GM18870 (cell line): ENCODE results near the gene SFXN1.

Source experiments
- ATAC-seq: cut with Tn5 transposase; IDR thresholded peaks from one replicate; pipeline ENCODE4 v1.9.1; 2021; ENCODE audit warnings: moderate library complexity; ENCODE audit not compliant: unreplicated experiment

SFXN1 gene

DNA sequence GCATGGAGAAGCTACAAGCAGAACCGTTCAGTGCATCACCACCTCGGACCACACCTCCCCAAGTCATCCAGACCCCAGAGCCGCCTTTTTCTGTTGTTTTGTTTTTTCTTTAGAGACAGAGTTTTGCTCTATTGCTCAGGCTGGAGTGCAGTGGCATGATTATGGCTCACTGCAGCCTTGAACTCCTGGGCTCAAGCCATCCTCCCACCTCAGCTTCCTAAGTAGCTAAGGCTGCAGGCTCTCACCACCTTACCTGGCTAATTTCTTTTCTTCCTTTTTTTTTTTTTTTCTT is 13.5 kb upstream of the SFXN1 start:
- no peak for ATAC-seq

- ATAC-seq, result no peak
Measured at GRCh38 chr5:175465282-175465681, 13.1 kb upstream of the SFXN1 start.

- no peak for ATAC-seq
Measured at GRCh38 chr5:175466700-175467318, 11.6 kb upstream of the SFXN1 start.

DNA sequence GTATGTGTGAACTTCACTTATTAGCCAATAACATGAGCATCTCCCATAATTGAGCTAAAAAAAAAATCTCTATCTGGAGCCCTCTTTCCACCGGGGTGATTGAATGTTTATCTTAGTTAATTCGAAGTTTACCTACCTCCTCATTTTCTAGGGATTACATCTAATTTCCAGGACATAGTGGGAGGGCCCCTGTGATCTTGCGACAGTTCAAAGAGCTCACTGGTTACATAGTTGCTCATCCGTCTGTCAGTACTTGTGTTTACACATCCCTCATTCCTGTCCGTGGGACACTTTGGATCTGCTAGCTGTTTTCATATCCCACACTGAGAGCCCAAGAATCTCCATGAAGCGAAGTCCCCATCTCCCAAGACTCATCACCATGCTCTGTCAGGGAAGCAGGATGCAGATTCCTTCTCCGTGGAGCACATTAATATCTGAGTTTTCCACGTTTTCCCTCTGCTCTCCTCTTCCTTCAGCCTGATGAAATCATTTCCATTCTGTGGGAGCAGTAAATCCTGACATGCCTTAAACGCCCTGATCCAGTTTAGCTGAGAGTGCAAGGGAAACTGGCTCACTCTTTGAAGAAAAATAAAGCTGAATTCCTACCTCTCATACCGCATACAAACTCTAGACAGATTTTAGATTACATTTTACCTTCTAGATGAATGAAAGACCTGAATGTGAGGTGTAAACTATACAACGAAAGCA is 10.2 kb upstream of the SFXN1 start:
- no peak for ATAC-seq

DNA sequence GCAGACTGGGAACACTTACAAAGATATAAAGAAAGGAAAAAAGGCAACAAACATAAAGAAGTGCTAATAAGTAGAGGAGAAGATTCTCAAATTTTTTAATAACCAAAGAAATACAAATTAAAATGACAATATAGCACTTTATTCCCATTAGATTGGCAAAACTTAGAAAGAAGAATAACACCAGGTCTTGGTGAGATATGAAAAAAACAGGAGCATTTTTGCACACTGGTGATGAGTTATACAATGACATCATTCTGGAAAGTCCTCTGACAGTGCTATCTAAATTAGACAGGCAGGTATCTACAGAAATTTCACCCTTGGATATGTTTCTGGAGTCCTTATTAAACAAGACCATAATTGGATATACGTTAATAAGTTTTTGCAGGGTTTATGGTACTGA is 9.5 kb upstream of the SFXN1 start:
- ATAC-seq, result no peak

- ATAC-seq, result no peak
Measured at GRCh38 chr5:175469916-175470315, 8.4 kb upstream of the SFXN1 start.

- ATAC-seq, result no peak
Measured at GRCh38 chr5:175470781-175471180, 7.6 kb upstream of the SFXN1 start.

- no peak for ATAC-seq
Measured at GRCh38 chr5:175471196-175471595, 7.2 kb upstream of the SFXN1 start.

DNA sequence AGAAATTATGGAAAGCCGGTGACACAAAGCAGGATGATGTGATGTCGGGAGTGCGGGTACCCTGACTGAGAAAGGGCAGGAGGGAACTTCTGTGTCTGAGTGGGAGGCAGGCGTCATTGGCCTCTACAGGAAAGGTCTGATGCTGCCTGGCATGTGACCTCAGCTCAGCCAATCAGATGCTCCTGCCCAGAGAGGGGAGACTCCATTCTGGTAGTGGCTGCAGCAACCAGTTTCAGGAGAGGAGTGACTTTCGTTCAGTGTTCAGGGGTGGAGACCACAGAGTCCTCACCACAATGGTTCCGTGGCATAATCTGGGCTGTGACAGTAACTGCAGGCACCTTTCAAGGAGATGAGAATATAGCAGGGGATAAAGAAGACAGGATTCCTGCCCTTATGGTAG is 6.7 kb upstream of the SFXN1 start:
- no peak for ATAC-seq

GRCh38 chr5:175472378-175472777 is 6.0 kb upstream of the SFXN1 start:
- ATAC-seq, result no peak

DNA sequence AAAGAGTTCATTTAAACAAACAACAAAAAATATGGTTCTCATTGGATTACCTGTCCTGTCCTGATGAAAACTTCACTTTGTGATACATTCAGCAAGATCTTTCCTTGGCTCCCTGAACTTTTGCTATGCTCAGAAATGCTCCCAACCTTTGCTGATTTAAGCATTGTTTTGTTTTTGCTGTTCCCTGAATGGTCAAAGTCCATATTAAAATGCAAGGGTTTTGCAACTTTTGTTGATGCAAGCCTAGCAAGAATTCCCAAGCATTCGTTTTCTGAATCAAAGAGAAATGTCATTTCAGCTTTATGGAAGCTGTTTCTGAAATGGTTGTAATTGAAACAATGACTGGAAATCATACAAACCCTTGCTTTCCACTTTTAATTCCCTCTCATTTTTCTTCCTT is 3.1 kb upstream of the SFXN1 start:
- no peak for ATAC-seq

DNA sequence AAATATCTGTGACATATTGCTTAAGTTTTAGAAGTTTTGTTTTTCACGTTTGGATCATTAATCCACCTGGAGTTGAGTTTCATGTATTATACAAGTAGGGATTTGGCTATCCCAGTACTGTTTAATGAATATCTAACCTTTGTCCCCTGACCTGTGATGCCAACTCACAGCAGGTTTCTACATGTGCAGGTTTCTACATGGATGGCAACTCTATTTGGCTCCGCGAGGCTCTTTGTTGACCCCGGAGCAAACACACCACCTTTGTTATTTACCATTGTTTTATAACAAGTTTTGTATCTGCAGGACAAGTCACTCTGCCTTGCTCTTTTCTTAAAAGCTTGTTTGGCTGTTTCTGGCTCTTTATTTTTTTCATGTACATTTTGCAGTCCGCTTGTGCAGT is 920 bp upstream of the SFXN1 start:
- ATAC-seq, result no peak

DNA sequence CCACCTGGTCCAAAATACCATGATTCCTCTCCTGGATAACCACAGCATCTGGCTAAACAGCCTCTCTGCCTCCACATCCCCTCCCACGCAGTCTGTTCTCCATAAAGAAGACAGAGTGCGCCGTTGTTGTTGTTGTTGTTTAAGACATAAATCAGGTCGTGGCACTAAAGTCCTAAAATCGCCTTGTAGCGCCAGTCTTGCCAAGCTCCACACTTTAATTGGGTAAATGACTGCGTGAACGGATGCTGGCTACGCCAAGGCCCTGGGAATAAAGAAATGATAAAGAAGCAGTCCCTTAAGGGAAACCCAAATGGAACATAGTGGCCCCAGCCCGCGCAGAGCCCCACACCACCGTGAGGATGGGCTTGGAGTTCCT is 364 bp upstream of the SFXN1 start:
- peak; percentile 14 for ATAC-seq

GRCh38 chr5:175479125-175479881 is 943 bp downstream of the SFXN1 start:
- no peak for ATAC-seq

DNA sequence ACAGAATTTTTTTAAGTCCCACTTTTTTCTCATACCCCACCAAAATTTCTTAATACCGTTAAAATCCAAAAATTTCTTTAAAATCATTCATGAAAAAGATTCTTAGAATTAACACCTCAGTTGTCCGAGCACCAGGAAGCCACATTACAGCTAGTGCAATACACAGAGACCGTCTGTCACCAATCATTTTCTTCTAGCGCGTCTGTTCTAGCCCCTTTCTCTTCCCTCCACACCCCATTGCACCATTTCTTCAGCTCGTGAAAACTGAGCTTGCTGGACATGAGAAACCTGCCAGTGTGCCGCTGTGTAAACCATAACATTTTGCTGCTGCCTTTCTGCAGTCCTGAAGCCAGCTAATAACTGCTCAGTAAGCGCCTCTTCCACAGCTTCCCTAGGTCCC is 5.0 kb downstream of the SFXN1 start:
- no peak for ATAC-seq

DNA sequence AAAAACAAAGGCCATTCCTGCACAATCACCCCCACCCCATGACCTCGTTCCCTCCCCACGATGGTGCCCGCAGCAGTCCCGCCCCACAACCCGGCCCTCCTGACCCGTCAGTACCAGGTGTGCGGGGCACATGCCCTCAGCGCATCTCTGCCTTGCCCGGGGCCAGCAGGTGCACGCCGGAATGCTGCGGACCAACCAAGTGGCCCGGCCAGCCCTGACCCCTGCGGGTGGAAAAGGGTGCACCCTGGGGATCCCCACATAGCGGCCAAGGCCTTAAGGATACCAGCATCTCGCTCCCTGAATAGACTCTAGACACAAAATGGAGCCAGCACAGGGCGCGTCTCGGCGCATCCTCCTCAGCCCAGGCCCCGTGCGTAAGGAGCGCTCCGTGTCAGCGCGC is 6.0 kb downstream of the SFXN1 start:
- no peak for ATAC-seq

GRCh38 chr5:175484829-175485228 is 6.5 kb downstream of the SFXN1 start:
- ATAC-seq, result no peak

- no peak for ATAC-seq
Measured at GRCh38 chr5:175485631-175486030, 7.3 kb downstream of the SFXN1 start.

- no peak for ATAC-seq
Measured at GRCh38 chr5:175487514-175488222, 9.3 kb downstream of the SFXN1 start.

- ATAC-seq, result no peak
Measured at GRCh38 chr5:175489693-175490443, 11.5 kb downstream of the SFXN1 start.

DNA sequence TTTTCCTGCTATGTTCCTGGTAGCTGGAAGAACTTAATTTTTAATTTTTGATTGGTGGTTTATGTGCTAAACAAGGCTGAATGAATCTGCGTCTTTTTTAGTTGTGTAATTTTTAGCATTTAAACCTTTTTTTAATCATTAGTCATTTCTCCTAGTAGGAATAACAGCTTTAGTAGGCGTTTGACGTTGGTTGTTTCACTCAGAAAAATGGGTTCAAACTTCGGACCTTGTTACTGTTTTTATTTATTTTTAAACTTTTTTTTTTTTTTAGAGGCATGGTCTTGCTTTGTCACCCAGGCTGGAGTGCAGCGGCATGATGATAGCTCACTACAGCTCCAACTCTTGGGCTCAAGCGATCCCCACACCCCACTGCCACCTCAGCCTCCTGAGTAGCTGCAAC is 12.9 kb downstream of the SFXN1 start:
- ATAC-seq, result no peak
